Measurements from ENCODE around the gene ANKMY1.

DNA sequence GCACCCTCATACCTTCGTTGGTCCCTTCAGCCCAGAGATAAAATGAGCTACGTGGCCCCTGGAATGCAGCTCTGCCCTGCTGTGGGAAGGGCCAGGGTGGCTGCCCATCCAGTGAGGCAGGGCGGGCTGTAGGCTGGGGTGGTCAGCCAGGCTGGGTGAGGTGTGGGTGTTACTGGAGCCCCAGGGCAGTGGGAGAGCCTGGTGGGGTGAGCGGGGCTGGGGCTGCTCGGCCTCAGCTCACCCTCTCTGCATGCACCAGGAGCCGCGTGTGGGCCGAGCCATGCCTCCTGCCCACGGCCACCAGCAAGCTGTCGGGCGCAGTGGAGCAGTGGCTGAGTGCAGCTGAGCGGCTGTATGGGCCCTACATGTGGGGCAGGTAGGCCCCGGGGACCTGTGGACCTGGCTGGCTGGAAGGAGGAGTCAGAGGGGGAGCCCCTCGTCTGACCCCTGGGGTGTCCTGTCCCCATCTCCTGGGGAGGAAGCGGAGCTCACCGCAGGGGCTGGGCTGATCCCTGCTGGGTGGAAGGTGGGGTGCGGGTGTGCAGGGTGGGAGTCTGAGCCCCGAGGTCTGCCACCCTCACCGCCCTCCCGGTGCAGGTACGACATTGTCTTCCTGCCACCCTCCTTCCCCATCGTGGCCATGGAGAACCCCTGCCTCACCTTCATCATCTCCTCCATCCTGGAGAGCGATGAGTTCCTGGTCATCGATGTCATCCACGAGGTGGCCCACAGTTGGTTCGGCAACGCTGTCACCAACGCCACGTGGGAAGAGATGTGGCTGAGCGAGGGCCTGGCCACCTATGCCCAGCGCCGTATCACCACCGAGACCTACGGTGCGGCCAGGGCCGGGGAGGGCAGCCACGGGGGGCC lies 16.0 kb upstream of the ANKMY1 start:
- TF ChIP-seq CTCF (IDR thresholded peaks at IDR 0.05; ENCODE audit: low read depth, low read length) (no peak), EZH2phosphoT487 (IDR thresholded peaks at IDR 0.05; ENCODE audit: low read depth) (no peak)

Data from OCI-LY3 (cell line).